Neural cell (in vitro differentiated cells): ENCODE measurements around the gene CYP11A1. TPM values are rescaled to one million over a fixed set of nuclear protein-coding genes. Genes with fewer than 3 reads are reported as not detected.
A peak's percentile ranks its signal among the peaks of the same experiment; 100 is the strongest.

Experiments
- H2AFZ ChIP-seq: fragments of 200-600, 300-800 bp; sonication (generic), shearing (Covaris generic); 2 replicates; pipeline ENCODE4 v1.6.0; 2014; ENCODE audit warnings: low read depth, mild to moderate bottlenecking, antibody characterized with exemption, low read length, moderate library complexity
- H3F3A ChIP-seq: fragments of 200-600 bp; shearing (Covaris generic); 2 replicates; pipeline ENCODE4 v1.6.1; 2016; ENCODE audit warnings: mild to moderate bottlenecking, moderate library complexity, mixed read lengths, antibody characterized with exemption, low read length; ENCODE audit not compliant: insufficient read depth, poor library complexity, severe bottlenecking
- H3K27ac ChIP-seq: fragments of 200-600, 300-800 bp; sonication (generic), shearing (Covaris generic); 2 replicates; pipeline ENCODE4 v1.5.1; 2014; ENCODE audit warnings: mild to moderate bottlenecking, low read length, moderate library complexity
- H3K27me3 ChIP-seq: fragments of 300-800, 200-600 bp; sonication (generic), shearing (Covaris generic); 2 replicates; pipeline ENCODE4 v1.6.0; 2014; ENCODE audit warnings: mild to moderate bottlenecking, low read depth, low read length, moderate library complexity; ENCODE audit not compliant: insufficient read depth
- H3K36me3 ChIP-seq: fragments of 300-800, 200-600 bp; sonication (generic), shearing (Covaris generic); 2 replicates; pipeline ENCODE4 v1.5.1; 2014; ENCODE audit warnings: mild to moderate bottlenecking, antibody characterized with exemption, low read length, moderate library complexity; ENCODE audit not compliant: insufficient read depth
- H3K4me2 ChIP-seq: fragments of 300-800, 200-600 bp; sonication (generic), shearing (Covaris generic); 2 replicates; pipeline ENCODE4 v1.6.0; 2014; ENCODE audit warnings: mild to moderate bottlenecking, low read length
- H3K4me3 ChIP-seq: fragments of 300-800, 200-600 bp; sonication (generic), shearing (Covaris generic); 2 replicates; pipeline ENCODE4 v1.5.1; 2014; ENCODE audit warnings: mild to moderate bottlenecking, low read length, moderate library complexity
- H3K79me2 ChIP-seq: fragments of 200-600 bp; shearing (Covaris generic); replicated peaks from 2 replicates; pipeline ENCODE4 v1.6.0; 2014; ENCODE audit warnings: mild to moderate bottlenecking, low read length, moderate library complexity; ENCODE audit not compliant: insufficient read depth
- H3K9ac ChIP-seq: fragments of 300-800, 200-600 bp; sonication (generic), shearing (Covaris generic); 2 replicates; pipeline ENCODE4 v1.6.1; 2016; ENCODE audit warnings: mild to moderate bottlenecking, low read length, mixed read lengths
- H3K9me2 ChIP-seq: fragments of 200-600 bp; shearing (Covaris generic); 2 replicates; pipeline ENCODE4 v1.6.1; 2016; ENCODE audit warnings: mild to moderate bottlenecking, low read length, mixed read lengths; ENCODE audit not compliant: insufficient read depth
- H3K9me3 ChIP-seq: fragments of 200-600, 300-800 bp; sonication (generic), shearing (Covaris generic); 2 replicates; pipeline ENCODE4 v1.6.1; 2016; ENCODE audit warnings: mild to moderate bottlenecking, mixed run types, low read length, moderate library complexity, mixed read lengths
- H4K20me1 ChIP-seq: fragments of 200-600 bp; shearing (Covaris generic); 2 replicates; pipeline ENCODE4 v1.6.1; 2016; ENCODE audit warnings: mild to moderate bottlenecking, mixed run types; ENCODE audit not compliant: insufficient read depth
- CTCF ChIP-seq: fragments of 450-650 bp; IDR thresholded peaks from 2 replicates; pipeline ENCODE4 v1.5.1; 2014; ENCODE audit warnings: antibody characterized with exemption, mild to moderate bottlenecking, moderate library complexity; ENCODE audit not compliant: poor library complexity, severe bottlenecking
- EP300 ChIP-seq: fragments of 450-650 bp; conservative IDR thresholded peaks from 2 replicates; pipeline ENCODE4 v1.6.1; 2014; ENCODE audit warnings: antibody characterized with exemption, mild to moderate bottlenecking, moderate library complexity; ENCODE audit not compliant: poor library complexity, severe bottlenecking
- EZH2 ChIP-seq: fragments of 200-600, 300-800 bp; shearing (Covaris generic), sonication (generic); IDR thresholded peaks from 2 replicates; pipeline ENCODE4 v1.6.1; 2014; ENCODE audit warnings: antibody characterized with exemption, low read length, borderline replicate concordance, mild to moderate bottlenecking; ENCODE audit not compliant: insufficient read depth, poor library complexity, severe bottlenecking
- MXI1 ChIP-seq: fragments of 450-650 bp; conservative IDR thresholded peaks from 2 replicates; pipeline ENCODE4 v1.6.1; 2014; ENCODE audit warnings: antibody characterized with exemption, mild to moderate bottlenecking; ENCODE audit not compliant: poor library complexity, severe bottlenecking
- POLR2AphosphoS5 ChIP-seq: IDR thresholded peaks from 2 replicates; pipeline ENCODE4 v1.6.1; 2012
- RAD21 ChIP-seq: fragments of 450-650 bp; conservative IDR thresholded peaks from 2 replicates; pipeline ENCODE4 v1.6.1; 2014; ENCODE audit warnings: antibody characterized with exemption, mild to moderate bottlenecking, moderate library complexity
- REST ChIP-seq: IDR thresholded peaks from 2 replicates; pipeline ENCODE4 v1.6.1; 2012; ENCODE audit warnings: borderline replicate concordance
- SMC3 ChIP-seq: fragments of 450-650 bp; conservative IDR thresholded peaks from 2 replicates; pipeline ENCODE4 v1.6.1; 2014; ENCODE audit warnings: antibody characterized with exemption, mild to moderate bottlenecking, moderate library complexity; ENCODE audit not compliant: poor library complexity
- TAF1 ChIP-seq: IDR thresholded peaks from 2 replicates; pipeline ENCODE4 v1.6.1; 2012; ENCODE audit warnings: low read depth
- polyA plus RNA-seq: library from polyadenylated mRNA; depleted of rRNA; stranded (reverse); fragments of >200 nt; gene quantifications from 2 replicates; pipeline ENCODE4 v1.2.3, GENCODE V29; 2014

CYP11A1 gene
- polyA plus RNA-seq, 1 donor from 2014 or later = not detected

GRCh38 chr15:74319596-74320351, 47.7 kb downstream of the CYP11A1 start:
- Histone ChIP-seq H3K4me2 (no peak overlapping the region), H2AFZ (peak overlapping the region; percentile 21), H3K27ac (peak overlapping the region; percentile 64)

GRCh38 chr15:74319138-74319460, 48.3 kb downstream of the CYP11A1 start:
- H3K9me3 ChIP-seq = no peaks in the 10 kb centered on the region
- H2AFZ ChIP-seq = no peak overlapping the region
- H3K27ac ChIP-seq = peak overlapping the region; percentile 64
- H3K79me2 ChIP-seq = no peaks in the 10 kb centered on the region
- no peak overlapping the region for H3K4me3 ChIP-seq
- no peaks in the 10 kb centered on the region for H3K27me3 ChIP-seq
- no peaks in the 10 kb centered on the region for H3F3A ChIP-seq
- no peaks in the 10 kb centered on the region for H4K20me1 ChIP-seq
- H3K9ac ChIP-seq = no peak overlapping the region
- TF ChIP-seq REST (no peak), EZH2 (no peak), SMC3 (no peak), TAF1 (no peak), MXI1 (no peak), POLR2AphosphoS5 (no peak), EP300 (no peak), RAD21 (no peak), CTCF (no peak)
- H3K36me3 ChIP-seq = no peaks in the 10 kb centered on the region
- no peaks in the 10 kb centered on the region for H3K9me2 ChIP-seq
- no peak overlapping the region for H3K4me2 ChIP-seq

More at GRCh38 chr15:74319596-74320351, 47.7 kb downstream of the CYP11A1 start:
- TF ChIP-seq SMC3 = no peak
- no peak for TF ChIP-seq EP300
- Histone ChIP-seq H3K4me3 (no peak overlapping the region), H3K79me2 (no peaks in the 10 kb centered on the region), H3K9ac (peak overlapping the region; percentile 44), H4K20me1 (no peaks in the 10 kb centered on the region), H3K9me2 (no peaks in the 10 kb centered on the region), H3K36me3 (no peaks in the 10 kb centered on the region), H3F3A (no peaks in the 10 kb centered on the region), H3K27me3 (no peaks in the 10 kb centered on the region), H3K9me3 (no peaks in the 10 kb centered on the region)
